Transverse colon (tissue), 4 donors: ENCODE results near the gene TMEM178B.

ENCODE experiments used
- CTCF ChIP-seq, 5 experiments: fragments of 200-600 bp in 3 of 5; fragments of 450-650 bp in 2 of 5; sonication (generic) in 3 of 5; IDR thresholded peaks; 1 replicate in 2 of 5; 2 replicates in 3 of 5; pipeline ENCODE4 v1.5.1; 2016 to 2017; ENCODE audit warnings: antibody characterized with exemption in 5 of 5, inconsistent platforms in 3 of 5, mild to moderate bottlenecking in 2 of 5, moderate library complexity in 1 of 5
- POLR2A ChIP-seq: fragments of 450-650 bp; IDR thresholded peaks from one replicate; pipeline ENCODE4 v1.6.1; 2016; ENCODE audit warnings: antibody characterized with exemption, mild to moderate bottlenecking, moderate library complexity
- POLR2AphosphoS5 ChIP-seq, 3 donors: sonication (generic); formaldehyde crosslinking; IDR thresholded peaks; one replicate each; pipeline ENCODE4 v1.6.1; 2016; ENCODE audit warnings: antibody characterized with exemption in 3 of 3

GRCh38 chr7:141436575-141437075 lies 362.8 kb downstream of the TMEM178B start:
- no peak for TF ChIP-seq POLR2A
- TF ChIP-seq CTCF (IDR thresholded peaks at IDR 0.05), result no peak
- no peak for TF ChIP-seq POLR2AphosphoS5 (IDR thresholded peaks at IDR 0.05)
